GM21737 (cell line): ENCODE measurements around the gene PARD6B.
A peak's percentile ranks its signal among the peaks of the same experiment; 100 is the strongest.
"Not testable (repeated sequence)": the region's sequence is repeated elsewhere in the genome, so short reads cannot be mapped to it uniquely, and the experiment has no call there.

ENCODE experiments used
- ATAC-seq: cut with Tn5 transposase; IDR thresholded peaks from one replicate; pipeline ENCODE4 v1.9.1; 2021; ENCODE audit warnings: mild to moderate bottlenecking, moderate library complexity; ENCODE audit not compliant: unreplicated experiment

Gene PARD6B

DNA sequence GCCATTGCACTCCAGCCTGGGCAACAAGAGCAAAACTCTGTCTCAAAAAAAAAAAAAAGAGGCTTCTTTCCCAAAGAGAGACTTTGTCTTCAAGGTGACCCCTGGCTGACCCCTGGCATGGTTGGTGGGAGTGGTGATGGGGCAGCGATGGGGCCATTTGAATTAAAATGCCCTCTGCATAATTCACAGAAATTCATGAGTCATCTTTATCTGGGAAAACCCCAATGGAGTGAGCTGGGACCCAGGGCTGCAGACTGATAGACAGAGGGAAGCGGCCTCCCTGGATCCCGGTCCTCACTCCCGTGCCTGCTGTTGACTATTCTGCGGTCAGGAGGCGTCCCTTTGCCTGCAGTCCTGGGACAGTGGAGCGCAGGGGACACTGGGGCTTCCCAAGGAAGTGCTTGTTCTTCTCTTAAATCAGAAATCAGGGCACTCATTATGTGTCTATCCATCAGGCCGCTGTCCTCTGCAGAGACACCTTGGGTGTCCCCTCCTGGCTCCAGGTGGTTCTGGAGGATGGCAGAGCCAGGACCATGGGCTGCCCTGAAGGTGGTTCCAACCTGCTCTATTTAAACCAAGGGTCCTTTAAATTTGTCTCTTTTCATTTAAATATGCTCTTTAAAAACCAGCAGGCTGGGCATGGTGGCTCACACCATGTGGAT lies 40.2 kb downstream of the PARD6B start:
- ATAC-seq: not testable (repeated sequence)

DNA sequence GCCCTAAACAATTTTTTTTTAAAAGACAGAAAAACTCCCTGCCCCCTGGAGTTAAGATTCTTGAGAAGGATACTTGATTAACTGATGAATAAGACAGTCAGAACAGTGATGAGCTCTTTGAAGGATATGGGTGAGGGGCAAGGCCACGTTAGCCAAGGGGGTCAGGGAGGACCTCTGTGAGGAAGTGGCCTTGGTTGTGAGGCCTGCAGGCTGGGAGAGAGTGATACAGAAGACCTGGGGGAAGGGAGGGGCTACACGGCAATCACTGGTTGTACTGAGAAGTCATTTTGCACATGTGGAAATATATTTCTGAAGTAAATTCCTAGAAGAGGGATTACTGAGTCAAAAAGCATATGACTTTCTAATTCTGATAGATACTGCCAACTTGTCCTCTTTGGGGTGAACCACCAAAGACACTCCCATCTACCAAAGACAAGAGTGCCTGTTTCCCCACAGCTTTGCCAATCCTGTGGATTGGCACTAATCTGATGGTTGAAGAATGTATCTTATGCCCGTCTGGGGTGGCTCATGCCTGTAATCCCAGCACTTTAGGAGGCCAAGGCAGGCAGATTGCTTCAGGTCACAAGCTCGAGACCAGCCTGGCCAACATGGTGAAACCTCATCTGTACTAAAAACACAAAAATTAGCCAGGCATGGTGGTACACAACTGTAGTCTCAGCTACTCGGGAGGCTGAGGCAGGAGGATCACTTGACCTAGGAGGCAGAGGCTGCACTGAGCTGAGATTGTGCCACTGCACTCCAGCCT lies 41.2 kb downstream of the PARD6B start:
- ATAC-seq: no peak

DNA sequence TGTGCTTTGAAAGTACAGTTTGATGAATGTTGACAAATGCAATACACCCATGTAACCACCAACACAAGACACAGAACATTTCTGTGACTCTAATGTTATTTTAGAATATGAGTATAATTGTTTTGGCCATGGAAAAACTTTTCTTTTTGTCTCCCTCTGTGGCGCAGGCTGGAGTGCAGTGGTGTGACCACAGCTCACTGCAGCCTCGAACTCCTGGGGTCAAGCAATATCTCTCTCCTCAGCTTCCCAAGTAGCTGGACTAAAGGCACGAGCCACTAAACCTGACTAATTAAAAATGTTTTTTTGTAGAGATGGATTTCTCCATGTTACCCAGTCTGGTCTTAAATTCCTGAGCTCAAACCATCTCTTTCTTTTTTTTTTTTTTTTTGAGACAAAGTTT lies 43.1 kb downstream of the PARD6B start:
- ATAC-seq: no peak

DNA sequence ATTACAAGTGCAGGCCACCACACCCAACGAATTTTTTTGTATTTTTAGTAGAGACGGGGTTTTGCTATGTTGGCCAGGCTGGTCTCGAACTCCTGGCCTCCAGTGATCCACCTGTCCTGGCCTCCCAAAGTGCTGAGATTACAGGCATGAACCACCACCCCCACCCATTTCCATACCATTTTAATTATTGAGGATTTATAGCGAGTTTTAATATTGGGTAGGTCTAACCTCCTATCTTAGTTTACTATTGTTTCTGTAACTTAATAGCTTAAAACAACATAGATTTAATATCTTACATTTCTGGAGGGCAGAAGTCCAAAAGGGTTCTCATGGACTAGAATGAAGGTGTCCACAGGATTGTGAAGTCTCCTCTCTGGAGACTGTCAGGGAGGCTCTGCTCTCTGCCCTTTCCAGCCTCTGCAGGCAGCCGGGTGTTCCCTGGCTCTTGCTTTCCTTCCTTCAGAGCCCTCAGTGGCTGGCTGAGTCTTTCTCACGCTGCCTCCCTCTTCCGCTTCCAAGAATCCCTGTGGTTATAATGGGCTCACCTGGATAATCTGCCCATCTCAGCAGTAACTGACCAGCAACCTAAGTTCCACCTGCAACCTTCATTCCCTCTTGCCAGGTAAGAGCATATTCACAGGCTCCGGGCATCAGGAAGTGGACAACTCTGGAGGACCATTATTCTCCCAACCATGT lies 44.9 kb downstream of the PARD6B start:
- ATAC-seq: no peak

DNA sequence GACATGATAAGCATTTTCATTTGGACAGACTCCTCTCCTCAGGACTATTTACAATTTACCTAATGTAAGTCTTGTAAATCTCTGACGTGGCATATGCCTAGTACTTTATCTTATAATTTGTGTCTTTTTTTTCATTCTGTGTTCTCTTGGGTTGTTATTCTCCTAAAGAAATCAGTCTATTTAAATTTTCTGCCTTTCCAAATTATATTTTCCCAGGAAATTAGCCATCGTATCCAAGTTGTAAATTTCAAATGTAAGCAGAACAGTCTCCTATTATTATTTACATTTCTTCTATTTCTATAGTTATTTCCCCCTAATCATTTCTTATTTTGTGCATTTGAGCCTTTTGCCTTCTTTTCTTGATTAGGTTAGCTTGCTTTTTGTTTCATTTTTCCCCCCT lies 46.0 kb downstream of the PARD6B start:
- no peak for ATAC-seq

DNA sequence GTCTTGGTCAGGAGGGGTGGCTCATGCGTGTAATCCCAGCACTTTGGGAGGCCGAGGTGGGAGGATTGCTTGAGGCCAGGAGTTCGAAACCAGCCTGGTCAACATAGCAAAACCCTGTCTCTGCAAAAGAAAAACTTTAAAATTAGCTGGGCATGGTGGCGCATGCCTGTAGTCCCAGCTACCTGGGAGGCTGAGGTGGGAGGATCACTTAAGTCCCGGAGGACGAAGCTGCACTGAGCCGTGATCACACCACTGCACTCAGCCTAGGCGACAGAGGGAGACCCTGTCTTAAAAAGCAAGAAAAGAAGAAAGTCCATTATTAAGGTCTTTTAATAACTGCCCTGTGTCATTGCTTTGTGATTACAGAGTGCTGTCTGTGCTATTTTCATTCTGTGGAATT lies 47.6 kb downstream of the PARD6B start:
- ATAC-seq: not testable (repeated sequence)

DNA sequence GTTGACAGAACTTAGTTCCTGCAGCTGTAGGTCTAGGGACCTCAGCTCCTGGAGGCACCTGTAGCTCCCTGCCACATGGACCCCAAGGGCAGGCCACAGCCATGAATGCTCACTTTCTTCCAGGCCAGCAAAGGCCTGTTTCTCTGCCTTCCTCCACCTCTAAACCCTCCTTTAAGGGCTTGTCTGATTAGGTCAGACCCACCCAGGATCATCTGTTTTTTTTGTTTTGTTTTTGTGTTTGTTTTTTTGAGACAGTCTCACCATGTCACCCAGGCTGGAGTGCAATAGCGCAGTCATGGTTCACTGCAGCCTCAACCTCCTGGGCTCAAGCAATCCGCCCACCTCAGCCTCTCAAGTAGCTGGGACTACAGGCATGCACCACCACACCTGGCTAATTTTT lies 52.0 kb downstream of the PARD6B start:
- no peak for ATAC-seq

DNA sequence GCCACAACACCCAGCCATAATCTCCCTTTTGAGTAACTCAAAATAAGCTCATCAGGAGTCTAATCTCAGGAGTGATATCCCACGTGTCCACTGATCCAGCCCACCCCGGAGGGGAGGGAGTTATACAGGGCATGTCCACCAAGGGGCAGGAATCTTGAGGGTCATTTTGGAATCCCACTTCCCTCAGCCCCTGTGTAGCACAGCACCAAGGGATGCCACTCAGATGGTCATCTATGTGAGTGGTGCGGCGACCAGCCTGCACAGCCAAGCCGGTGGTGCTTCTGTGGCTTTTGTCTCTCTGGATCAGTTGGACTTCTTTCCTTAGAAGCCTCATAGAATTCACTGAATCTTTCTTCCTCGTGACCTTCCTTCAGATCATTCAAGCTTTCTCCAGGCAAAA lies 52.5 kb downstream of the PARD6B start:
- no peak for ATAC-seq

DNA sequence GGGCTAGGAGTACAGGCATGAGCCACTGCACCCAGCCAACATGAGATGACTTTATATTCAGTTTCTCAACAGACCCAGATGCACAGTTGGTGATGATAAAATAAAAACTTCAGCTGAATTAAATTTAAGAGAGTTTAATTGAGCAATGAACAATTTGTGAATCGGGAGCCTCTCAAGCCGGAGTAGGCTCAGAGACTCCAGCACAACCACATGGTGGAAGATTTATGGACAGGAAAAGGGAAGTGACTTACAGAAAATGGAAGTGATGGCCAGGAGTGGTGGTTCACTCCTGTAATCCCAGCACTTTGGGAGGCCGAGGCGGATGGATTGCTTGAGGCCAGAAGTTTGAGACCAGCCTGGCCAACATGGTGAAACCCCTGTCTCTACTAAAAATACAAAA lies 53.1 kb downstream of the PARD6B start:
- no peak for ATAC-seq

DNA sequence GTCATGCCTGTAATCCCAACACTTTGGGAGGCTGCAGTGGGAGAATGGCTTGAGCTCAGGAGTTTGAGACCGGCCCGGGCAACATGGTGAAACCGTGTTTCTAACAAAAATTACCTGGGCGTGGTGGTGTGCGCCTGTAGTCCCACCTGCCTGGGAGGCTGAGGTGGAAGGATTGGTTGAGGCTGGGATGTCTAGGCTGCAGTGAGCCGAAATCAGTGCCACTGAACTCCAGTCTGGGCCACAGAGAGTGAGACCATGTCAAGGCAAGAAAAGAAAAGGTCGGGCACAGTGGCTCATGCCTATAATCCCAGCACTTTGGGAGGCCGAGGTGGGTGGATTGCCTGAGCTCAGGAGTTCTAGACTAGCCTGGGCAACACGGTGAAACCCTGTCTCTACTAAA lies 55.3 kb downstream of the PARD6B start:
- ATAC-seq: no peak

DNA sequence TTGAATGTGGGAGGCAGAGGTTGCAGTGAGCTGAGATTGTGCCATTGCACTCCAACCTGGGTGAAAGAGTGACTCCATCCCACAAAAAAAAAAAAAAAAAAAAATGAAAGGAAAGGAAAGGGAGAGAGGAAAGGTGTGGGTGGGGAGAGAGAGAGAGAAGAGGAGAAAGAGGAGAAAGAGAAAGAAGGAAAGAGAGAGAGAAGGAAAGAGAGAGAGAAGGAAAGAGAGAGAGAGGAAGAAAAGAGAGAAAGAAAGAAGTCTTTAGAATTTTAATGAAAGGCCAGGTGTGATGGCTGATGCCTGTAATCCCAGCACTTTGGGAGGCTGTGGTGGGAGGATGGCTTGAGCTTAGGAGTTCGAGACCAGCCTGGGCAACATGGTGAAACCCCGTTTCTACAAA lies 55.8 kb downstream of the PARD6B start:
- ATAC-seq: no peak

DNA sequence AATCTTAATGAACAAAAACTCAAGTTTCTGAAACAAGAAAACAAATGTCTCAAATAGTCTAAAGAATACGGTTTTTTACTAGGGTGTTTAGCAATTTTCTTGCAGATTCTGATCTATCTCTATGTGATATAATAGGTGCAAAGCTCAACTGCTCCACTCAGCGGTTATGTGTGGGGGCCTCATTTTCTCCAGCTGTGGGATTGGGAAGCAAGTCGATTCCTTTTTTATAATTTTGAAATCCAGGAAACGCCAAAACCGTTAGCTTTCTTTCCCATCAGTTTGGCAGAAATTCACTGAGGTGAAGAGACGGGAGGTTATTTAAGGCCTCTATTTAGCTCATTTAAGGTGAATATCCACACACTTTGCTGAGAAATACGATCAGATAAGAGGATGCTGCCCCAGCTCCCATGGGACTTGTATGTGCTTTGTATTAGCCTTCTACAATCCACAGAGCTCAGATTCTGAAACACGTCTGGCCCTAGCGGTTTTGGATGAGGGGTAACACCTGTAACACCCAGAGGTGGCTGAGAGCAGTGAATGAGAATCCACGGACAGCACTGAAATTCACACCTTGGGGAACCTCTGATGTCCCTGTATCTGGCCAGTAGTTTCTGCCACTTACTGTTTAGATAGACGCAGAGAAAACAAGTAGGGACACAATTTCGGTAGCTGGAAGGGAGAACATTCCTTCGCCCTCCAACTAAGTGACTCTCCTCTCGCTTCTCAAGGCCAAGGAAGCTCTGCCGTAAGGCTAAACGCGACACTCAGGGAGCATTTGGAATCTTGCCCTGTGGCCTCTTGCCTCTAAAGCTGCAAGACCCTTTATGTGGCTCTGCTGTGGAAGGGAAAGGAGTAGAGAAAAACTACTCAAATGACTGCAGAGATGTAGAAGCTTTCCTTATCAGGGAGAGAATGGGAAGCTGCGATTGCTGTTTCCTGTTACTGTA lies 56.9 kb downstream of the PARD6B start:
- no peak for ATAC-seq

DNA sequence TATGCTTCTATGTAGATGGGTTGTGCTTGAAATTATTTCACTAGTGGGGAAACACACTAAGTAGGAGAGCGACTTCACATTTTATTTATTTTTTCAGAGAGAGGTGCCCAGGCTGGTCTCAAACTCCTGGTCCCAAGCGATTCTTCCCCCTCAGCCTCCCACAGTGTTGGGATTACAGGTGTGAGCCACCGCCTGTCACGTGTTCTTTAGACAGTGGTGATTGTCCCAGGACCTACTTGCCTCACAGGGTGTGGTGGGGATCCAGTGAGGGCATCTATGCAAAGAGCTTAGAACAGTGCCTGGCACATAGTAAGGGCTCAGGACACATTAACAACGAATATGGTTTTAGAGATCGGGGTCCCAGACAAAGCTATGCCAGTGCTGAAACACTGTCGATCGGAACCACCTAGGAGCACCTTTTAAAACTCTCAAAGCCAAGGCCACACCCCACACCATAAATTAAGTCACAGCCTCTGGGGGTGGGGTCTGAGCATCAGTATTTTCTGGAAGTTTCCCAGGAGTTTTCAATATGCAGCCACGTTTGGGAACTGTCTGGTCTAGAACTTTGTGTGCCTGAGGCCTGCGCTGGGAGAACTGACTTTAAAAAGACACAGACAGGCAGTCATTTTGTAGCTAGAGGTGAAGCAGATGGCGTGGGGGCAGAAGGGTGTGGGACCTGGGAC lies 58.7 kb downstream of the PARD6B start:
- ATAC-seq: no peak

DNA sequence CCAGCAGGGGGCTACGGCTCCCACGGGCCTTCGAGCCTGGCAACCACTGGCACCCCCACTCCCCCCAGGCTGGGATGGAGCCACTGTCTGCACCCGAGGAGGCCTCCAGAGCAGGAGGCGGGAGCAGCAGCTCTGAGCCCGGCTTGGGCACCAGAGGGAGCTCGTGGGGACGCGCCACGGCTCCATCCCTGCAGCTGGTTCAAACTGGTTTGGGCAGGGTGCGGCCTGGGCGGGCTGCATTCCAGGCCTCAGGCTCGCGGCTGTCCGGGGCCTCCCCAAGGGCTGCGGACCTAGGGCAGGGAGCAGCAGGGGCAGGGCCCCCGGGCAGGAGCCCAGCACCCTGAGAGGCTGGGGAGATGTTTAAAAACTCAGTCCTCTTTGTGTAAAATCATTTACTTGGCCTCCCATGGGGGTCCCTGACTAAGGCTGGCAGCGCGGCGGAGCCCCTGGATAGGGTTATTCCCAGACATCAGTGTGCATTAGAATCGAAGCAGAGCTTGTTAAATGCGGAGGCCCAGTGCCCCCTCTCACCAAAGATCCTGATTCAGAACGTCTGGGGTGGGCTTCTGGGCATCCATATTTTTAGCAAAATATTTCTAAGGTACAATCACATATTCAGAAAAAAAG lies 59.4 kb downstream of the PARD6B start:
- peak; percentile 47 for ATAC-seq

DNA sequence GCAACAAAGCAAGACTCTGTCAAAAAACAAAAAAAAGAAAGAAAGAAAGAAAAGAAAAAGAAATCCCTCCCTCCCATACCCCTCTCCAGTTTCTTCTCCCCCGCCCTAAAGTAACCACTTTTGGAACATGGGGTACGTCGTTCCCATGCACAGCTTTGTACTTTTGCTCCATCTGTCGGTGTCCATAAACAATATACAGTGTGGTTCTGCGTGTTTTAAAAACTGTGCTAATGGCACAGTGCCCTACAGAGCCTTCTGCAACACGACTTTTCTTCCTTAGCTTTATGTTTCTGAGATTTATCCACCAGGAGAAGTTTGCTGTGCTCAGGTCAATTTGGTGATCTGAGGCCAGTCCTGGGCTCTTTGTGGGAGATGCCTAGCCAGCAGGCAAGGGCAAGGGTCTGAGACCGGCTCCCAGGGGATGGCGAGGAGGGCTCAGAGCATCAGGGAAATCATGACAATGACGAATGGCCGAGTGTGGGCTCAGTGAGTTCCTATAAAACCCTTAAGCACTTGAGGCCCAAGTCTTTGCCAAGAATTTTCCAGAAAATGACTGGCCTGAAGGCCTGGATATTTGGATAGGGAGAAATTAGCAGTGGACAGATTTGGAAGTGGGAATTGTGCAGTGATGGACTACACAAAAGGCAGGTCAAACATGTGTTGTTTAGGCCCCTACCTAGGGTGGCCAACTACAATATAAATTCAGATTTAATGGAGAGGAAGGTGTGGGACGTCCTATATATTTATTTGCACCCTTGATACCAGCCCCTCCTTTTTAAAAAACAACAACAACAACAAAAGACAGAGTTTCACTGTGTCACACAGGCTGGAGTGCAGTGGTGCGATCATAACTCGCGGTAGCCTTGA lies 61.6 kb downstream of the PARD6B start:
- ATAC-seq: no peak

DNA sequence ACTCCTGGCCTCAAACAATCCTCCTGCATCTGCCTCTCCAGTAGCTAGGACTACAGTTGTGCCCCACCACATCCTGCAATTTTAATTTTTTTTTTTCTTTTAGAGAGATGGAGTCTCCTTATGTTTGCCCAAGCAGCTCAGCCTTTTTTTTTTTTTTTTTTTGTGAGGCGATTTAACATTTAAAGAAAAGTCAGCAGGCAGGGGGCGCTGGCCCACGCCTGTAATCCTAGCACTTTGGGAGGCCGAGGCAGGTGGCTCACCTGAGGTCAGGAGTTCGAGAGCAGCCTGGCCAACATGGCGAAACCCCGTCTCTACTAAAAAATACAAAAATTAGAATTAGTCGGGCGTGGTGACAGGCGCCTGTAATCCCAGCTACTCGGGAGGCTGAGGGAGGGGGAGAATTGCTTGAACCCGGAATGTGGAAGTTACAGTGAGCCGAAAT lies 62.2 kb downstream of the PARD6B start:
- ATAC-seq: not testable (repeated sequence)

DNA sequence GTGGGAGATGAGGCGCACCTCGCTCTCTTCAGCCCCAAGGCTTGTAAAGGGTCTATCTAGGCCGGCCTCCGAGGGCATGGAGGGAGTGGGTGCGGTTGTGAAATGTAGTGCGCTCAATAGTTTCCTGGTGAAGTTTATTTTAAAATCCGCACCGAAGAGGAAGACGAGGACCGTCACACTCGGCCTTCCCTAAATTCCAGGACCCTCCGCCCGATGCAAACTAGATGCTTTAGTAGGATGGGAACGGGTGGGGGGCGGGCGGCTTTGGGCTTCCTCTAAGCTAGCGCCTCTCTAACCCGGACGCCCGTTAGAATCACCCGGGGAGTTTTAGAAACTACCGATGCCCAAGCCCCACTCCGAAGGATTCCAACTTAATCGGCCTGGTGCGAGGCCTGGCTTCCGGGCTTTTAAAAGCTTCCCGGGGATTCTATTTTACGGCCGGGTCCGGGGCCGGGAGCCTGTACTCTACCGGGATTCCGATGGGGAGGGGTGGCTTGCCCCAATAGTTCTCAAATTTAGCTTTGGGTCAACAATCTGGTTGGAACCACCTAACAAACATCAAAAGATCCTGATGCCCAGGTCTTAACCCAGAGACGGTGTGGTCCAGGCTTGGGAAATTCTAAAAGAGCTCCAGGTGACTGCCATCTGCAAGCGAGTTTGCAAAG lies 62.9 kb downstream of the PARD6B start:
- ATAC-seq: peak; percentile 10
